ENCODE results near the gene UIMC1. TPM values are rescaled to one million over a fixed set of nuclear protein-coding genes. Genes with fewer than 3 reads are reported as not detected.
A peak's percentile ranks its signal among the peaks of the same experiment; 100 is the strongest.

The UIMC1 gene
- total RNA-seq, 4 donors from 2014 or later: 30.0 to 34.3 (median 32.4) TPM

GRCh38 chr5:176959051-176959450, 47.5 kb downstream of the UIMC1 start:
- Histone ChIP-seq H3K36me3 (peaks cover 0 to 5% of the 10 kb centered on the region in 2 donors), H3K4me1 (no peaks in the 10 kb centered on the region), H3K27me3 (no peaks in the 10 kb centered on the region), H3K4me3 (replicated peaks in 1 of 3) (no peak overlapping the region), H3K27ac (no peak overlapping the region), H3K9me3 (no peaks in the 10 kb centered on the region)
- 62 to 64% methylated on average over 3 of the region's 3 CpGs for WGBS, 2 donors
- TF ChIP-seq POLR2A (IDR thresholded peaks at IDR 0.05) (no peak), CTCF (IDR thresholded peaks at IDR 0.05) (peak in 3 of 6 experiments; percentile 37 to 40 (median 38))
- intact Hi-C loops (cut with DNase I): no loop called here
- no peak for DNase-seq

- H3K27me3 ChIP-seq: no peaks in the 10 kb centered on the region
- TF ChIP-seq CTCF (IDR thresholded peaks at IDR 0.05) (no peak), POLR2A (IDR thresholded peaks at IDR 0.05) (no peak)
- intact Hi-C loops (cut with DNase I): no loop called here
- H3K27ac ChIP-seq: no peak overlapping the region
- no peaks in the 10 kb centered on the region for H3K4me1 ChIP-seq
- no peaks in the 10 kb centered on the region for H3K9me3 ChIP-seq
- 86 to 90% methylated on average over 1 of the region's 1 CpG for WGBS, 2 donors
- no peak for DNase-seq
- H3K4me3 ChIP-seq (replicated peaks in 1 of 3): no peak overlapping the region
- peaks cover 0 to 5% of the 10 kb centered on the region in 2 donors for H3K36me3 ChIP-seq
Observed at GRCh38 chr5:176956756-176957155, 49.8 kb downstream of the UIMC1 start.

GRCh38 chr5:176955895-176956294, 50.7 kb downstream of the UIMC1 start:
- Histone ChIP-seq H3K4me3 (replicated peaks in 1 of 3) (no peak overlapping the region), H3K4me1 (no peaks in the 10 kb centered on the region), H3K27me3 (no peaks in the 10 kb centered on the region), H3K27ac (no peak overlapping the region), H3K9me3 (no peaks in the 10 kb centered on the region), H3K36me3 (peaks cover 4 to 9% of the 10 kb centered on the region in 2 donors)
- intact Hi-C loops (cut with DNase I): no loop called here
- TF ChIP-seq POLR2A (IDR thresholded peaks at IDR 0.05): no peak
- TF ChIP-seq CTCF (IDR thresholded peaks at IDR 0.05): no peak
- no peak for DNase-seq

GRCh38 chr5:176954050-176954449, 52.5 kb downstream of the UIMC1 start:
- DNase-seq: no peak
- Histone ChIP-seq H3K36me3 (peaks cover 18 to 19% of the 10 kb centered on the region in 2 donors), H3K9me3 (no peaks in the 10 kb centered on the region), H3K4me3 (replicated peaks in 1 of 3) (no peak overlapping the region), H3K27me3 (no peaks in the 10 kb centered on the region), H3K4me1 (no peaks in the 10 kb centered on the region), H3K27ac (no peak overlapping the region)
- no peak for TF ChIP-seq CTCF (IDR thresholded peaks at IDR 0.05)
- TF ChIP-seq POLR2A (IDR thresholded peaks at IDR 0.05): no peak
- WGBS, 2 donors: 86 to 89% methylated on average over 2 of the region's 2 CpGs
- intact Hi-C loops (cut with DNase I): no loop called here

GRCh38 chr5:176952531-176953193, 53.9 kb downstream of the UIMC1 start:
- no peak overlapping the region for H3K4me3 ChIP-seq (replicated peaks in 1 of 3)
- no peak for TF ChIP-seq CTCF (IDR thresholded peaks at IDR 0.05)
- no peak for TF ChIP-seq POLR2A (IDR thresholded peaks at IDR 0.05)
- WGBS, 2 donors: 88 to 89% methylated on average over 7 of the region's 7 CpGs
- no peaks in the 10 kb centered on the region for H3K9me3 ChIP-seq
- H3K4me1 ChIP-seq: peaks cover 5 to 11% of the 10 kb centered on the region in 2 donors
- no peaks in the 10 kb centered on the region for H3K27me3 ChIP-seq
- DNase-seq: no peak
- H3K36me3 ChIP-seq: peaks cover 18 to 19% of the 10 kb centered on the region in 2 donors
- no peak overlapping the region for H3K27ac ChIP-seq
- intact Hi-C loops (cut with DNase I): no loop called here

Data from thyroid gland (tissue), 4 donors.